Measurements from ENCODE around the gene CUL4A. TPM values are rescaled to one million over a fixed set of nuclear protein-coding genes. Genes with fewer than 3 reads are reported as not detected.
A peak's percentile ranks its signal among the peaks of the same experiment; 100 is the strongest.

CUL4A gene
- total and polyA plus RNA-seq, 9 of the 15 experiments (the other 6 are each of a cell fraction or from before 2014, with no cell fraction given): 21.1 to 92.0 (median 63.2) TPM

DNA sequence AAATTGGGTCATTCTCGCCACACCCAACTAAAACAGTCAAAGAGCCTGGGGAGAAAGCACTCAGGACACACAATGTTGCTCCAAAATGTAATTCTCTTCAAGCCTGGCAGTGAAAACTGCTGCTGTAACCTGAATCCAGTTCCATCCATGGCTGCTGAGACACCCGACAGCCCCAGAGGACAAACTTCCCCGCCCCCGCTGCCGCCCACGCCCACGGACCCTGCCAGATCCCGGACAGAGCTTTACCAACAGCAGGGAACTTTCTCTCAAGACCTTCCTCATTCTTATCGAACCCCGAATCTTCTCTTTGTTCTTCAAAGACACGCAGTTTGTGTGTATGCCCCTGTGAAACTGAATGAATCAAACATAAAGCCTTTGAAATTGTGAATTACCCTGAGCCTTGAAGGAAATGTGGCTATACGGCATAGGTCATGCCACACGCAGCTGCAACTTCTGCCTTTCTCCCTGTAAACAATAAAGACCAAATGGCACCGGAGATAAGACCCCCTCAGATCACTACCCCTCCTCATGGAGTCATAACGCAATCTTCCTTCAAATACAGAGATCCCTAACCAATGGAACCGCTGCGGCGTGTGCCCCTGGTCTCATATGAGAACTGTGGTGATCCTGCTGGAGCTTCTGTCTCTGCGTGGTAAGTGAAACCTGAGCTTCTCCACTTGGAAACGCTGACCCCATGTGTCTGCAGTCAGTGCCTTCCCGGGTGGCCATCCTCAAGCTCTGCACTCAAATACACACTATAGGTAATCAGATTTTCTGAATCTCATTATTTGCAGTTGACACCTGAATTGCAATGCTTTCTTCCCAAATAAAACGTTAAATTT is 82.8 kb downstream of the CUL4A start:
- peaks cover 7 to 19% of the 10 kb centered on the region in 2 experiments; a peak in 3 of 5 replicates for H3K27me3 ChIP-seq (ENCODE audit: control insufficient read depth in 2 of 2, insufficient read depth in 2 of 2, low read length in 2 of 2)
- intact Hi-C loops (cut with micrococcal nuclease): no loop called here
- no peak overlapping the region for H3K27ac ChIP-seq (ENCODE audit: extremely low read depth, low read depth, low read length)
- peak; percentile 58 for ATAC-seq
- peak; percentile 79 for FAIRE-seq
- peak overlapping the region; percentile 81 for H2AFZ ChIP-seq (ENCODE audit: low read depth, low read length)
- H3K9me1 ChIP-seq (ENCODE audit: control insufficient read depth, insufficient read depth, low read length): no peaks in the 10 kb centered on the region
- H3K4me1 ChIP-seq (replicated peaks in 1 of 2; ENCODE audit: control insufficient read depth in 2 of 2, insufficient read depth in 2 of 2, low read length in 2 of 2): peaks cover 0 to 18% of the 10 kb centered on the region in 2 experiments; a peak in 3 of 5 replicates
- in situ Hi-C loops (cut with MboI): no loop called here
- ChIA-PET POLR2A (interaction anchor here (0.7 to 1.0 kb wide), 2 partner anchors 72 to 87 kb away, joined by 3 read pairs; no protein-coding TSS in a partner anchor), CTCF (ENCODE audit: low intra/inter-chr PET ratio) (no interaction called here)
- H3K4me2 ChIP-seq (ENCODE audit: insufficient read depth, low read length): peak overlapping the region; percentile 59
- BruUV-seq (replicated peaks): no TSS peak
- H3K9ac ChIP-seq (ENCODE audit: insufficient read depth in 1 of 2, low read depth in 2 of 2, low read length in 2 of 2): peak overlapping the region in 1 of 2 experiments; percentile 76; a peak in 2 of 4 replicates
- H3K79me2 ChIP-seq (ENCODE audit: control insufficient read depth, insufficient read depth, low read length): peaks cover under 1% of the 10 kb centered on the region; the same call in 1 of the 3 replicates
- peak; percentile 46 to 55 (median 50) for DNase-seq (ENCODE audit: extremely low read depth in 1 of 4, low spot score in 3 of 4)
- H4K20me1 ChIP-seq (replicated peaks; ENCODE audit: control insufficient read depth, insufficient read depth, low read length): no peaks in the 10 kb centered on the region
- 0 out of 2 replicates have a peak overlapping the region, but pooled peaks have one; percentile 9 for H3K4me3 ChIP-seq
- H3K36me3 ChIP-seq (ENCODE audit: control insufficient read depth, insufficient read depth, low read length): no peaks in the 10 kb centered on the region
- 3% methylated on average over 20 of the region's 22 CpGs for WGBS (ENCODE audit: insufficient coverage, low coverage, missing lambda C conversion rate)
- H3K9me3 ChIP-seq (replicated peaks; ENCODE audit: control insufficient read depth, insufficient read depth, low read depth, low read length): no peaks in the 10 kb centered on the region
- no peak for TF ChIP-seq TAF9B (IDR thresholded peaks at IDR 0.05; ENCODE audit: partially characterized antibody)
- no peak for TF ChIP-seq TEAD2 (tag; IDR thresholded peaks at IDR 0.05)
- no peak for TF ChIP-seq HEY1 (CRISPR knock-in tag; IDR thresholded peaks at IDR 0.05; ENCODE audit: borderline replicate concordance)
- TF ChIP-seq GTF2E2 (tag; IDR thresholded peaks at IDR 0.05): no peak
- no peak for TF ChIP-seq ARID1B (IDR thresholded peaks at IDR 0.05)
- no peak for TF ChIP-seq MAZ (CRISPR knock-in tag; conservative IDR thresholded peaks at IDR 0.05 in 1 of 2, IDR thresholded peaks at IDR 0.05 in 1 of 2)
- no peak for TF ChIP-seq ZNF830 (CRISPR knock-in tag; IDR thresholded peaks at IDR 0.05)
- peak in 1 of 3 experiments; percentile 32 for TF ChIP-seq YY1 (IDR thresholded peaks at IDR 0.05; ENCODE audit: borderline replicate concordance in 1 of 3, control insufficient read depth in 1 of 3, extremely low read depth in 1 of 3, insufficient read depth in 3 of 3, insufficient read length in 1 of 3, insufficient replicate concordance in 2 of 3, low read depth in 1 of 3, low read length in 2 of 3)
- TF ChIP-seq KLF10 (CRISPR knock-in tag; IDR thresholded peaks at IDR 0.05): no peak
- no peak for TF ChIP-seq EP400 (IDR thresholded peaks at IDR 0.05)
- TF ChIP-seq RBM34 (IDR thresholded peaks at IDR 0.05; ENCODE audit: borderline replicate concordance, insufficient read depth, low read length): no peak
- TF ChIP-seq, protein P1, sequence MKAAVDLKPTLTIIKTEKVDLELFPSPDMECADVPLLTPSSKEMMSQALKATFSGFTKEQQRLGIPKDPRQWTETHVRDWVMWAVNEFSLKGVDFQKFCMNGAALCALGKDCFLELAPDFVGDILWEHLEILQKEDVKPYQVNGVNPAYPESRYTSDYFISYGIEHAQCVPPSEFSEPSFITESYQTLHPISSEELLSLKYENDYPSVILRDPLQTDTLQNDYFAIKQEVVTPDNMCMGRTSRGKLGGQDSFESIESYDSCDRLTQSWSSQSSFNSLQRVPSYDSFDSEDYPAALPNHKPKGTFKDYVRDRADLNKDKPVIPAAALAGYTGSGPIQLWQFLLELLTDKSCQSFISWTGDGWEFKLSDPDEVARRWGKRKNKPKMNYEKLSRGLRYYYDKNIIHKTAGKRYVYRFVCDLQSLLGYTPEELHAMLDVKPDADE (conservative IDR thresholded peaks at IDR 0.05; ENCODE audit: control insufficient read depth, low read depth, low read length): no peak
- TF ChIP-seq ZNF436 (CRISPR knock-in tag; IDR thresholded peaks at IDR 0.05): no peak
- no peak for TF ChIP-seq ESRRB (CRISPR knock-in tag; IDR thresholded peaks at IDR 0.05; ENCODE audit: borderline replicate concordance)
- no peak for TF ChIP-seq HDAC8 (tag; IDR thresholded peaks at IDR 0.05)
- TF ChIP-seq, protein P2, sequence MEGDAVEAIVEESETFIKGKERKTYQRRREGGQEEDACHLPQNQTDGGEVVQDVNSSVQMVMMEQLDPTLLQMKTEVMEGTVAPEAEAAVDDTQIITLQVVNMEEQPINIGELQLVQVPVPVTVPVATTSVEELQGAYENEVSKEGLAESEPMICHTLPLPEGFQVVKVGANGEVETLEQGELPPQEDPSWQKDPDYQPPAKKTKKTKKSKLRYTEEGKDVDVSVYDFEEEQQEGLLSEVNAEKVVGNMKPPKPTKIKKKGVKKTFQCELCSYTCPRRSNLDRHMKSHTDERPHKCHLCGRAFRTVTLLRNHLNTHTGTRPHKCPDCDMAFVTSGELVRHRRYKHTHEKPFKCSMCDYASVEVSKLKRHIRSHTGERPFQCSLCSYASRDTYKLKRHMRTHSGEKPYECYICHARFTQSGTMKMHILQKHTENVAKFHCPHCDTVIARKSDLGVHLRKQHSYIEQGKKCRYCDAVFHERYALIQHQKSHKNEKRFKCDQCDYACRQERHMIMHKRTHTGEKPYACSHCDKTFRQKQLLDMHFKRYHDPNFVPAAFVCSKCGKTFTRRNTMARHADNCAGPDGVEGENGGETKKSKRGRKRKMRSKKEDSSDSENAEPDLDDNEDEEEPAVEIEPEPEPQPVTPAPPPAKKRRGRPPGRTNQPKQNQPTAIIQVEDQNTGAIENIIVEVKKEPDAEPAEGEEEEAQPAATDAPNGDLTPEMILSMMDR (IDR thresholded peaks at IDR 0.05 in 2 of 3, conservative IDR thresholded peaks at IDR 0.05 in 1 of 3; ENCODE audit: insufficient read depth in 2 of 3, low read depth in 1 of 3, low read length in 3 of 3): peak in 1 of 3 experiments; percentile 6; a peak in 1 of 6 replicates
- TF ChIP-seq ZNF408 (CRISPR knock-in tag; IDR thresholded peaks at IDR 0.05; ENCODE audit: low read depth): no peak
- peak; percentile 29; the same call in 1 of the 2 replicates for TF ChIP-seq LEF1 (IDR thresholded peaks at IDR 0.05)

Measured in K562 (cell line).